ENCODE measurements around the gene SSX5.
"Not testable (repeated sequence)": the region's sequence is repeated elsewhere in the genome, so short reads cannot be mapped to it uniquely, and the experiment has no call there.

Gene SSX5

DNA sequence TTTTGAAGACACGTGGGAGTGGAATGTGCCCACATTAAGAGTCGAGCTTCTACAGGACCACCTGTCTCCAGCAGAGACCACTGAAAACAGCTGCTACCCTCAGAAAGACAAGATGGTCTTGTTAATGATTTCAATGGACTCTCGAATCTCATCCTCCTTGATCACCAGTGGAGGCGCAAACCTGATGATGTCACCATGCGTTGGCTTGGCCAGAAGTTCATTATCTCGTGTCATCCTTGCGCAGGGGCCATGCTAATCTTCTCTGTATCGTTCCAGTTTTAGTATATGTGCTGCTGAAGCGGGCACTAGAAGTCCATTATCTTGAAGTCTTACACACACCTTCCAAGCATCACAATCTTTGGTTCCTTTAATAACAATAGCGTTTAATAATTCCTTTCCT, 42.8 kb downstream of the SSX5 start:
- Histone ChIP-seq H3K4me3 (ENCODE audit: low read depth in 1 of 5, low read length in 5 of 5) (no peak overlapping the region), H3K27me3 (ENCODE audit: control insufficient read depth in 5 of 5, insufficient read depth in 4 of 5, low read length in 5 of 5) (peaks cover 0 to 11% (median 7%) of the 10 kb centered on the region in 5 donors), H3K4me1 (ENCODE audit: control insufficient read depth in 5 of 5, insufficient read depth in 5 of 5, low read length in 5 of 5) (no peaks in the 10 kb centered on the region), H3K27ac (ENCODE audit: low read depth, low read length) (no peak overlapping the region), H3K9me3 (ENCODE audit: control insufficient read depth in 5 of 5, low read length in 5 of 5) (no peaks in the 10 kb centered on the region), H3K36me3 (ENCODE audit: control insufficient read depth in 5 of 5, insufficient read depth in 5 of 5, low read length in 5 of 5) (no peaks in the 10 kb centered on the region), H3K9ac (ENCODE audit: low read length in 5 of 5) (no peak overlapping the region)

- not testable (repeated sequence) for H3K36me3 ChIP-seq (ENCODE audit: control insufficient read depth in 5 of 5, insufficient read depth in 5 of 5, low read length in 5 of 5); H3K27me3 ChIP-seq (ENCODE audit: control insufficient read depth in 5 of 5, insufficient read depth in 4 of 5, low read length in 5 of 5); H3K4me1 ChIP-seq (ENCODE audit: control insufficient read depth in 5 of 5, insufficient read depth in 5 of 5, low read length in 5 of 5); H3K4me3 ChIP-seq (ENCODE audit: low read depth in 1 of 5, low read length in 5 of 5); H3K9me3 ChIP-seq (ENCODE audit: control insufficient read depth in 5 of 5, low read length in 5 of 5); H3K9ac ChIP-seq (ENCODE audit: low read length in 5 of 5); H3K27ac ChIP-seq (ENCODE audit: low read depth, low read length)
Measured at GRCh38 chrX:48142697-48143096, 53.9 kb downstream of the SSX5 start.

GRCh38 chrX:48141810-48142508, 54.6 kb downstream of the SSX5 start:
- H3K9ac ChIP-seq (ENCODE audit: low read length in 5 of 5); H3K4me1 ChIP-seq (ENCODE audit: control insufficient read depth in 5 of 5, insufficient read depth in 5 of 5, low read length in 5 of 5); H3K27ac ChIP-seq (ENCODE audit: low read depth, low read length); H3K4me3 ChIP-seq (ENCODE audit: low read depth in 1 of 5, low read length in 5 of 5); H3K36me3 ChIP-seq (ENCODE audit: control insufficient read depth in 5 of 5, insufficient read depth in 5 of 5, low read length in 5 of 5); H3K9me3 ChIP-seq (ENCODE audit: control insufficient read depth in 5 of 5, low read length in 5 of 5); H3K27me3 ChIP-seq (ENCODE audit: control insufficient read depth in 5 of 5, insufficient read depth in 4 of 5, low read length in 5 of 5): not testable (repeated sequence)

DNA sequence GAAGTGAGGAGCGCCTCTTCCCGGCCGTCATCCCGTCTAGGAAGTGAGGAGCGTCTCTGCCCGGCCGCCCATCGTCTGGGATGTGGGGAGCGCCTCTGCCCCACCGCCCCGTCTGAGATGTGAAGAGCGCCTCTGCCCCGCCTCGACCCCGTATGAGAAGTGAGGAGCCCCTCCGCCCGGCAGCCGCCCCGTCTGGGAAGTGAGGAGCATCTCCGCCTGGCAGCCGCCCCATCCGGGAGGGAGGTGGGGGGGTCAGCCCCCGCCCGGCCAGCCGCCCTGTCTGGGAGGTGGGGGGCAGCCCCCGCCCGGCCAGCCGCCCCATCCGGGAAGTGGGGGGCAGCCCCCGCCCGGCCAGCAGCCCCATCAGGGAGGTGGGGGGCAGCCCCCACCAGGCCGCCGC, 57.5 kb downstream of the SSX5 start:
- not testable (repeated sequence) for H3K9ac ChIP-seq (ENCODE audit: low read length in 5 of 5); H3K27ac ChIP-seq (ENCODE audit: low read depth, low read length); H3K27me3 ChIP-seq (ENCODE audit: control insufficient read depth in 5 of 5, insufficient read depth in 4 of 5, low read length in 5 of 5); H3K4me3 ChIP-seq (ENCODE audit: low read depth in 1 of 5, low read length in 5 of 5); H3K4me1 ChIP-seq (ENCODE audit: control insufficient read depth in 5 of 5, insufficient read depth in 5 of 5, low read length in 5 of 5); H3K9me3 ChIP-seq (ENCODE audit: control insufficient read depth in 5 of 5, low read length in 5 of 5); H3K36me3 ChIP-seq (ENCODE audit: control insufficient read depth in 5 of 5, insufficient read depth in 5 of 5, low read length in 5 of 5)
